Right lobe of liver (tissue), 6 donors: ENCODE results near the gene GSTO1. TPM values are rescaled to one million over a fixed set of nuclear protein-coding genes. Genes with fewer than 3 reads are reported as not detected.

Experiments
- ATAC-seq, 4 donors: fragments of 200-7000 bp; cut with Tn5 transposase; one replicate each; pipeline ENCODE4 v1.9.1; 2020; ENCODE audit warnings: mild to moderate bottlenecking in 4 of 4, moderate library complexity in 4 of 4
- DNase-seq, 3 donors: peaks; one replicate each; pipeline ENCODE4 v3.0.0-alpha.2; 2020
- H3K27ac ChIP-seq, 3 donors: fragments of 200-600 bp; one replicate each; pipeline ENCODE4 v1.8.0; 2022
- H3K27me3 ChIP-seq, 2 donors: fragments of 200-600 bp; one replicate each; pipeline ENCODE4 v1.8.0; 2022
- H3K36me3 ChIP-seq, 4 donors: fragments of 200-600 bp; sonication (generic) in 1 of 4; one replicate each; pipeline versions ENCODE4 v1.5.1 to v1.8.0; 2017 to 2022; ENCODE audit warnings: control low read depth in 1 of 4
- H3K4me1 ChIP-seq, 4 donors: fragments of 200-600 bp; sonication (generic) in 1 of 4; one replicate each; pipeline versions ENCODE4 v1.5.1 to v1.8.0; 2017 to 2022; ENCODE audit warnings: control low read depth in 1 of 4
- H3K4me3 ChIP-seq, 3 donors: fragments of 200-600 bp; one replicate each; pipeline ENCODE4 v1.8.0; 2022
- H3K9me3 ChIP-seq, 4 donors: fragments of 200-600 bp; sonication (generic) in 1 of 4; one replicate each; pipeline versions ENCODE4 v1.5.1 to v1.8.0; 2017 to 2022; ENCODE audit warnings: control low read depth in 1 of 4
- POLR2A ChIP-seq: fragments of 450-650 bp; IDR thresholded peaks from one replicate; pipeline ENCODE4 v1.6.1; 2017; ENCODE audit warnings: antibody characterized with exemption, mild to moderate bottlenecking
- WGBS: methylation state at CpG from one replicate; pipeline ENCODE4 v1.1.6; 2018; ENCODE audit warnings: low coverage, low lambda C conversion rate; ENCODE audit not compliant: insufficient coverage; ENCODE audit errors: missing lambda C conversion rate; 5-methylcytosine and 5-hydroxymethylcytosine counted together
- intact Hi-C, 2 donors: fragments of 100-400 bp; cut with DNase I; formaldehyde crosslinking; loops; one replicate each; pipeline versions ENCODE4 v1.11.2 to v1.14.1; 2022
- total RNA-seq, 6 experiments: library from RNA; depleted of rRNA in 2 of 6; stranded (reverse); fragments of >200 nt in 2 of 6; fragmentation: NEBNext Ultra II Directional in 3 of 6; extraction: Animal tissue kit (Norgen Biotek cat#: 25700) in 3 of 6; gene quantifications; one replicate each; pipeline versions ENCODE4 v1.1.0 to v1.2.4, GENCODE V29; 2016 to 2023
- TF ChIP-seq, protein P1 (sequence below), 4 donors: fragments of 200-600 bp in 3 of 4; fragments of 450-650 bp in 1 of 4; IDR thresholded peaks; one replicate each; pipeline versions ENCODE4 v1.5.1 to v1.8.0; 2016 to 2022; ENCODE audit warnings: antibody characterized with exemption in 4 of 4, mild to moderate bottlenecking in 2 of 4
- donor health status: DM: no; HTN: yes; CAD: no.
- donor health status: DM: no; HTN: no; CAD: no.
- donor health status: DM: no; HTN: no; CAD: no.
- donor health status: DM: no; HTN: yes; CAD: no.
- donor health status: DM: no; HTN: yes; CAD: no.

Gene GSTO1
- total RNA-seq, 6 experiments from 2014 or later, result 205 to 273 (median 240) TPM

GRCh38 chr10:104277785-104278184 lies 23.1 kb downstream of the GSTO1 start:
- no peaks in the 10 kb centered on the region for H3K9me3 ChIP-seq
- TF ChIP-seq, protein P1, sequence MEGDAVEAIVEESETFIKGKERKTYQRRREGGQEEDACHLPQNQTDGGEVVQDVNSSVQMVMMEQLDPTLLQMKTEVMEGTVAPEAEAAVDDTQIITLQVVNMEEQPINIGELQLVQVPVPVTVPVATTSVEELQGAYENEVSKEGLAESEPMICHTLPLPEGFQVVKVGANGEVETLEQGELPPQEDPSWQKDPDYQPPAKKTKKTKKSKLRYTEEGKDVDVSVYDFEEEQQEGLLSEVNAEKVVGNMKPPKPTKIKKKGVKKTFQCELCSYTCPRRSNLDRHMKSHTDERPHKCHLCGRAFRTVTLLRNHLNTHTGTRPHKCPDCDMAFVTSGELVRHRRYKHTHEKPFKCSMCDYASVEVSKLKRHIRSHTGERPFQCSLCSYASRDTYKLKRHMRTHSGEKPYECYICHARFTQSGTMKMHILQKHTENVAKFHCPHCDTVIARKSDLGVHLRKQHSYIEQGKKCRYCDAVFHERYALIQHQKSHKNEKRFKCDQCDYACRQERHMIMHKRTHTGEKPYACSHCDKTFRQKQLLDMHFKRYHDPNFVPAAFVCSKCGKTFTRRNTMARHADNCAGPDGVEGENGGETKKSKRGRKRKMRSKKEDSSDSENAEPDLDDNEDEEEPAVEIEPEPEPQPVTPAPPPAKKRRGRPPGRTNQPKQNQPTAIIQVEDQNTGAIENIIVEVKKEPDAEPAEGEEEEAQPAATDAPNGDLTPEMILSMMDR (IDR thresholded peaks at IDR 0.05), result no peak
- TF ChIP-seq POLR2A, result no peak
- peaks cover 0 to 9% (median 2%) of the 10 kb centered on the region in 4 donors for H3K4me1 ChIP-seq
- WGBS, result 69% methylated on average over 2 of the region's 2 CpGs
- intact Hi-C loops, result no loop called here
- ATAC-seq (no peak), DNase-seq (no peak)
- no peaks in the 10 kb centered on the region for H3K27me3 ChIP-seq
- no peaks in the 10 kb centered on the region for H3K36me3 ChIP-seq
- no peak overlapping the region for H3K4me3 ChIP-seq
- H3K27ac ChIP-seq, result no peak overlapping the region

- H3K4me3 ChIP-seq, result no peak overlapping the region
- DNase-seq (no peak), ATAC-seq (no peak)
- WGBS, result 62% methylated on average over 2 of the region's 3 CpGs
- H3K9me3 ChIP-seq, result no peaks in the 10 kb centered on the region
- intact Hi-C loops, result no loop called here
- no peak overlapping the region for H3K27ac ChIP-seq
- H3K4me1 ChIP-seq, result peaks cover 0 to 4% (median under 1%) of the 10 kb centered on the region in 4 donors
- H3K27me3 ChIP-seq, result no peaks in the 10 kb centered on the region
- no peak for TF ChIP-seq POLR2A
- TF ChIP-seq, protein P1 (IDR thresholded peaks at IDR 0.05), result no peak
- no peaks in the 10 kb centered on the region for H3K36me3 ChIP-seq
These were observed 25.0 kb downstream of the GSTO1 start for GRCh38 chr10:104279550-104280259.

GRCh38 chr10:104281694-104282093 lies 27.0 kb downstream of the GSTO1 start:
- Histone ChIP-seq H3K4me3 (no peak overlapping the region), H3K27me3 (no peaks in the 10 kb centered on the region), H3K9me3 (no peaks in the 10 kb centered on the region), H3K4me1 (no peaks in the 10 kb centered on the region), H3K36me3 (no peaks in the 10 kb centered on the region), H3K27ac (no peak overlapping the region)
- ATAC-seq, result no peak
- no peak for DNase-seq
- intact Hi-C loops, result no loop called here
- 72% methylated on average over 3 of the region's 3 CpGs for WGBS
- no peak for TF ChIP-seq POLR2A
- TF ChIP-seq, protein P1 (IDR thresholded peaks at IDR 0.05), result no peak

DNA sequence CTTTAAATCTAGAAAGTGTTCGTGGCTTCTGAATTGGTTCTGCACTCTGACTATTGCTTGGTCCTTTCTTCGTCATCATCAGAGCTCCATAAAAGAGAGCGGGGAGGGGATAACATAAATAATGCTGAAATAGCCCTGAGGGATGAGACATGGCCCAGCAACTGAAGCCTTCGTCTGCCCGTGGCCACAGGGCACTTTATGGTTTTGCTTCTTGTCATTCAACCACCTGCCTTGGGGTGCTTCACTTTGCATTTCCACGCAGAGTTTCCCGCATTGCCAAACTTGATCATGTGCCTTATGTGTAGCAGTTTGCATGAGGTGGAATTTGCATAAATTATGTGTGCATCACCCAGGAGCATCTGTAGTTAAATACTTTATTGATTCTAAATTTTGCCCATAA lies 30.2 kb downstream of the GSTO1 start:
- H3K9me3 ChIP-seq, result no peaks in the 10 kb centered on the region
- no peaks in the 10 kb centered on the region for H3K27me3 ChIP-seq
- H3K27ac ChIP-seq, result no peak overlapping the region
- H3K4me1 ChIP-seq, result no peaks in the 10 kb centered on the region
- intact Hi-C loops, result no loop called here
- ATAC-seq, result no peak
- no peaks in the 10 kb centered on the region for H3K36me3 ChIP-seq
- H3K4me3 ChIP-seq, result no peak overlapping the region
- DNase-seq, result no peak
- TF ChIP-seq, protein P1 (IDR thresholded peaks at IDR 0.05), result no peak
- TF ChIP-seq POLR2A, result no peak
- WGBS, result 68% methylated on average over 5 of the region's 7 CpGs
